ENCODE results near the gene COQ8A. TPM values are rescaled to one million over a fixed set of nuclear protein-coding genes. Genes with fewer than 3 reads are reported as not detected.
A peak's percentile ranks its signal among the peaks of the same experiment; 100 is the strongest.

The COQ8A gene
- polyA plus RNA-seq, 2 donors: 15.9 to 19.9 TPM

GRCh38 chr1:226942392-226942791 is 2.3 kb downstream of the COQ8A start:
- Histone ChIP-seq H3K36me3 (ENCODE audit: control insufficient read depth in 2 of 2, insufficient read depth in 2 of 2, low read length in 1 of 2) (no peaks in the 10 kb centered on the region), H3K4me1 (ENCODE audit: control insufficient read depth in 2 of 2, insufficient read depth in 2 of 2, low read length in 1 of 2) (peaks cover 18 to 19% of the 10 kb centered on the region in 2 donors), H3K4me3 (ENCODE audit: low read depth in 1 of 2, low read length in 2 of 2) (peak overlapping the region in 1 of 2 donors; percentile 18), H3K27ac (ENCODE audit: low read depth in 2 of 2, low read length in 1 of 2) (no peak overlapping the region), H3K27me3 (ENCODE audit: control insufficient read depth in 1 of 2, insufficient read depth in 2 of 2, low read length in 2 of 2) (no peaks in the 10 kb centered on the region), H3K9me3 (ENCODE audit: control insufficient read depth in 2 of 2, insufficient read depth in 1 of 2, low read depth in 1 of 2, low read length in 1 of 2) (no peaks in the 10 kb centered on the region)
- WGBS, 2 donors: 67 to 78% methylated on average over 3 of the region's 3 CpGs

DNA sequence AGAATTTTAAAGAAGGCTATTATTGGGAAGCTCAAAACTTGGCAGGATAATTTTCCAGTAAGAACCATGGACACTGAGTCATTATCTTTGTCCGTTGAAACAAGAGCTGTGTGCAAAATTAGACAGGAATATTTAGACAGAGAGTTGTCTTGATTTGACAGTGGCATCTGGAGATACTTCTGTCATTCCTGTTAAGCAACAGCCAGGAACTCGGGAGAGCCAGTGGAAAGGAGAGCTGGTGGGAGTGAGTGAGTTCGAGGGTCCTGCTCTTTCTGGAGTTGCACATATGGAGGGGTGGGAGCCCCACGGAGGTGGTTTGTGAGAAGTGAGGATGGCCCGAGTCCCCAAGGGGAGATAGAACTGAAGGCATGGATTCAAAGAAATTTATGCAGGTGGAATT is 3.1 kb downstream of the COQ8A start:
- H3K4me1 ChIP-seq (ENCODE audit: control insufficient read depth in 2 of 2, insufficient read depth in 2 of 2, low read length in 1 of 2): peaks cover 18 to 19% of the 10 kb centered on the region in 2 donors
- H3K4me3 ChIP-seq (ENCODE audit: low read depth in 1 of 2, low read length in 2 of 2): no peak overlapping the region
- no peaks in the 10 kb centered on the region for H3K27me3 ChIP-seq (ENCODE audit: control insufficient read depth in 1 of 2, insufficient read depth in 2 of 2, low read length in 2 of 2)
- no peaks in the 10 kb centered on the region for H3K36me3 ChIP-seq (ENCODE audit: control insufficient read depth in 2 of 2, insufficient read depth in 2 of 2, low read length in 1 of 2)
- WGBS, 2 donors: 63 to 68% methylated on average over 5 of the region's 5 CpGs
- H3K27ac ChIP-seq (ENCODE audit: low read depth in 2 of 2, low read length in 1 of 2): no peak overlapping the region
- H3K9me3 ChIP-seq (ENCODE audit: control insufficient read depth in 2 of 2, insufficient read depth in 1 of 2, low read depth in 1 of 2, low read length in 1 of 2): no peaks in the 10 kb centered on the region

DNA sequence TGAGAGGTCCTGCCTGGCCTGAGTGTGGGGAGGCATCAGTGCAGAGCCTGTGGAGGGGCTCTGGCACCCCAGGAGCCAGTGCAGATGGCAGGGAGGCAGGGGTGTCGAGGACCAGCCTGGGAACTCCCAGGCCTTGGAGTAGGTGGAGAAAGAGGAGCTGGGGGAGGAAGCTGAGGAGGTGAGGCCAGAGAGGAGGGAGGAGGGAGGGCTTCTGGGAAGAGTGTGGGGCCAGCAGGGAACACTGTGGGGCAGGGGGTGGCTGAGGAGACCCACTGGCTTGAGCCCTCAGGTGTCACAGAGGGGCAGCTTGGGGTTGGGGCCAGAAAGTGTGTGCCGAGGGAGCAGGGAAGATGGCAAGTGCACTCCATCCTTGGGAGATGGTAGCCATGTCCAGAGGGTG is 3.8 kb downstream of the COQ8A start:
- Histone ChIP-seq H3K9me3 (ENCODE audit: control insufficient read depth in 2 of 2, insufficient read depth in 1 of 2, low read depth in 1 of 2, low read length in 1 of 2) (no peaks in the 10 kb centered on the region), H3K4me1 (ENCODE audit: control insufficient read depth in 2 of 2, insufficient read depth in 2 of 2, low read length in 1 of 2) (peaks cover 18 to 19% of the 10 kb centered on the region in 2 donors), H3K27me3 (ENCODE audit: control insufficient read depth in 1 of 2, insufficient read depth in 2 of 2, low read length in 2 of 2) (no peaks in the 10 kb centered on the region), H3K27ac (ENCODE audit: low read depth in 2 of 2, low read length in 1 of 2) (peak overlapping the region in 1 of 2 donors; percentile 21), H3K36me3 (ENCODE audit: control insufficient read depth in 2 of 2, insufficient read depth in 2 of 2, low read length in 1 of 2) (no peaks in the 10 kb centered on the region), H3K4me3 (ENCODE audit: low read depth in 1 of 2, low read length in 2 of 2) (no peak overlapping the region)
- 81 to 91% methylated on average over 2 of the region's 2 CpGs for WGBS, 2 donors

DNA sequence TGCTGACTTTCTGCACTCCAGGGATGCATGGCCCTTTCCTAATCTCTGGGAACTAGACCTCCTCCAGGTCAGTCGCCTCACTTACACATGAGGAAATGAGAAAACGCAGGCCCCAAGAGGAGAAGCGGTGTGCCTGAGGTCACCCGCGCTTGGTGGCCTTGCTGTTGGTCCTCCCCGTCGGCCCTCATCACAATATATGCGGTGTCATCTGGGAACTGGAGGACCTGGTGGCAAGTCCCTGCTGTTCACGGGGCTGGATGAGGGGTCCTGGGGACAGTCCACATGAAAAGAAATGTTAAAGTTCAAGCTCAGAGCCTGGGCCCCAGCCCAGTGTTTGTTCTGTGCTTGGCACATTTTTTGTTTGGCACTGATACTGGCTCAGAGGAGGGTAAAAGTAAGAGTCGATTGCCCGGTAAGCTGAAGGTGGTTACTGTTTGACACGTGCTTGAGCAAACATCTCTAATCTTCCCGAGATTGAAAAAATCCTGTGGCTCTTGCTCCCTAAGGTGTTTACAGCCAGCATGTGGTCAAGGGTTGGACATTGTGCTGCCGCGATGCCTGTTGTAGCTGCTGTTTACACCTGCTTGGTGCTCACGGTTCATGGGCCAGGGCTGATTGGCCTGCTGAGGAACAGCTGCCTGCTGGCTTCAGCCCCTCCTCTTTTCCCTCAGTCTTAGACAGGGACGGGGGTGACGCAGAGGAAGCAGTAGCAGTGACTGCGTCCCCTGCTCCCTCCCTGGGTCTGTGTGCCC is 5.2 kb downstream of the COQ8A start:
- H3K4me1 ChIP-seq (ENCODE audit: control insufficient read depth in 2 of 2, insufficient read depth in 2 of 2, low read length in 1 of 2): peaks cover 18 to 19% of the 10 kb centered on the region in 2 donors
- no peak overlapping the region for H3K4me3 ChIP-seq (ENCODE audit: low read depth in 1 of 2, low read length in 2 of 2)
- no peaks in the 10 kb centered on the region for H3K36me3 ChIP-seq (ENCODE audit: control insufficient read depth in 2 of 2, insufficient read depth in 2 of 2, low read length in 1 of 2)
- no peaks in the 10 kb centered on the region for H3K27me3 ChIP-seq (ENCODE audit: control insufficient read depth in 1 of 2, insufficient read depth in 2 of 2, low read length in 2 of 2)
- H3K27ac ChIP-seq (ENCODE audit: low read depth in 2 of 2, low read length in 1 of 2): no peak overlapping the region
- H3K9me3 ChIP-seq (ENCODE audit: control insufficient read depth in 2 of 2, insufficient read depth in 1 of 2, low read depth in 1 of 2, low read length in 1 of 2): no peaks in the 10 kb centered on the region
- 47 to 57% methylated on average over 19 of the region's 19 CpGs for WGBS, 2 donors

DNA sequence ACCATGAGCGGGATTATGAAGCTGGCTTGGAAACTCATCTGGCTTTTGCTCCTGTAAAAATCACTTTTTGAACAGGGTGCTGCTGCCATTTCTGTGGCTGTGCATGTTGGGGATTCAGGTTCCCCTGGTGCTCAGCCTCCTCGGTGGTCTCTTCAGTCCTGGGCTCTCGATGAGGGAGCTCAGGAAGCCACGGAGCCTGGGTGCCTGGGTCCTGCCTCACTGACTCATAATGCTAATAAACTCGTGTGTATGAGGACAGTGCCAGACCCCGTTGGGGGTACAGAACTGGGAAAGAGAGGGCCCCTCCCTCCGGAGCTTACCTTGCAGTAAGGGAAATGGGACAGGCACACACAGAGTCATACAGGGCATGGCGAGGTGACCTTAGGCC is 5.8 kb downstream of the COQ8A start:
- no peak overlapping the region for H3K4me3 ChIP-seq (ENCODE audit: low read depth in 1 of 2, low read length in 2 of 2)
- H3K9me3 ChIP-seq (ENCODE audit: control insufficient read depth in 2 of 2, insufficient read depth in 1 of 2, low read depth in 1 of 2, low read length in 1 of 2): no peaks in the 10 kb centered on the region
- H3K36me3 ChIP-seq (ENCODE audit: control insufficient read depth in 2 of 2, insufficient read depth in 2 of 2, low read length in 1 of 2): no peaks in the 10 kb centered on the region
- H3K27me3 ChIP-seq (ENCODE audit: control insufficient read depth in 1 of 2, insufficient read depth in 2 of 2, low read length in 2 of 2): no peaks in the 10 kb centered on the region
- 50 to 70% methylated on average over 8 of the region's 8 CpGs for WGBS, 2 donors
- H3K4me1 ChIP-seq (ENCODE audit: control insufficient read depth in 2 of 2, insufficient read depth in 2 of 2, low read length in 1 of 2): peaks cover 17 to 18% of the 10 kb centered on the region in 2 donors
- no peak overlapping the region for H3K27ac ChIP-seq (ENCODE audit: low read depth in 2 of 2, low read length in 1 of 2)

- peaks cover 14 to 18% of the 10 kb centered on the region in 2 donors for H3K4me1 ChIP-seq (ENCODE audit: control insufficient read depth in 2 of 2, insufficient read depth in 2 of 2, low read length in 1 of 2)
- H3K9me3 ChIP-seq (ENCODE audit: control insufficient read depth in 2 of 2, insufficient read depth in 1 of 2, low read depth in 1 of 2, low read length in 1 of 2): no peaks in the 10 kb centered on the region
- H3K27me3 ChIP-seq (ENCODE audit: control insufficient read depth in 1 of 2, insufficient read depth in 2 of 2, low read length in 2 of 2): no peaks in the 10 kb centered on the region
- WGBS, 2 donors: 88% methylated on average over 9 of the region's 9 CpGs
- H3K4me3 ChIP-seq (ENCODE audit: low read depth in 1 of 2, low read length in 2 of 2): no peak overlapping the region
- no peak overlapping the region for H3K27ac ChIP-seq (ENCODE audit: low read depth in 2 of 2, low read length in 1 of 2)
- no peaks in the 10 kb centered on the region for H3K36me3 ChIP-seq (ENCODE audit: control insufficient read depth in 2 of 2, insufficient read depth in 2 of 2, low read length in 1 of 2)
Measured at GRCh38 chr1:226946285-226946684, 6.2 kb downstream of the COQ8A start.

DNA sequence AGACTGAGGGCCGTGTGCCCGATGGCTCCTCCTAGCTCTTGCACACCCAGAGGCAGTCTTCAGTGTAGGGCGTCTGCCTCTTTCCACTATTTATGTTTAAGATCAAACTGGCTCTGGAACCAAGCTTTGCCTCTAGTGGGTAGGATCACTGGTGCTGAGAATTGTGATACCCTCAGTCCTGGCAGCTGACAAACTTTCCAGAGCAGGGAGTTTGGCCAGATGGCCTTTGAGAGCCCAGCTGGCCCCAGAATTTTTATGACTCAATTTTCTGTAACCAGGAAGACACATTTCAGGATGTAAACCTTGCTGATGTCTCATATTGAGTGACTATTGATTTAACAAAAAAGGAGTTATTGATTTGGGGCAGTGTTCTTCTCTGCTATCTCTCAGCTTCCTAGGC is 6.7 kb downstream of the COQ8A start:
- no peak overlapping the region for H3K4me3 ChIP-seq (ENCODE audit: low read depth in 1 of 2, low read length in 2 of 2)

GRCh38 chr1:226948051-226948450 is 8.0 kb downstream of the COQ8A start:
- Histone ChIP-seq H3K27ac (ENCODE audit: low read depth in 2 of 2, low read length in 1 of 2) (no peak overlapping the region), H3K4me3 (ENCODE audit: low read depth in 1 of 2, low read length in 2 of 2) (no peak overlapping the region), H3K9me3 (ENCODE audit: control insufficient read depth in 2 of 2, insufficient read depth in 1 of 2, low read depth in 1 of 2, low read length in 1 of 2) (no peaks in the 10 kb centered on the region), H3K4me1 (ENCODE audit: control insufficient read depth in 2 of 2, insufficient read depth in 2 of 2, low read length in 1 of 2) (peaks cover 13 to 15% of the 10 kb centered on the region in 2 donors), H3K36me3 (ENCODE audit: control insufficient read depth in 2 of 2, insufficient read depth in 2 of 2, low read length in 1 of 2) (no peaks in the 10 kb centered on the region), H3K27me3 (ENCODE audit: control insufficient read depth in 1 of 2, insufficient read depth in 2 of 2, low read length in 2 of 2) (no peaks in the 10 kb centered on the region)
- WGBS, 2 donors: 90 to 100% methylated on average over 2 of the region's 2 CpGs

More for the DNA sequence above, 6.7 kb downstream of the COQ8A start:
- no peaks in the 10 kb centered on the region for H3K9me3 ChIP-seq (ENCODE audit: control insufficient read depth in 2 of 2, insufficient read depth in 1 of 2, low read depth in 1 of 2, low read length in 1 of 2)
- no peaks in the 10 kb centered on the region for H3K36me3 ChIP-seq (ENCODE audit: control insufficient read depth in 2 of 2, insufficient read depth in 2 of 2, low read length in 1 of 2)
- no peaks in the 10 kb centered on the region for H3K27me3 ChIP-seq (ENCODE audit: control insufficient read depth in 1 of 2, insufficient read depth in 2 of 2, low read length in 2 of 2)
- no peak overlapping the region for H3K27ac ChIP-seq (ENCODE audit: low read depth in 2 of 2, low read length in 1 of 2)
- 57 to 71% methylated on average over 3 of the region's 3 CpGs for WGBS, 2 donors
- H3K4me1 ChIP-seq (ENCODE audit: control insufficient read depth in 2 of 2, insufficient read depth in 2 of 2, low read length in 1 of 2): peaks cover 13 to 18% of the 10 kb centered on the region in 2 donors

GRCh38 chr1:226948480-226948879 is 8.4 kb downstream of the COQ8A start:
- H3K4me3 ChIP-seq (ENCODE audit: low read depth in 1 of 2, low read length in 2 of 2): no peak overlapping the region
- no peak overlapping the region for H3K27ac ChIP-seq (ENCODE audit: low read depth in 2 of 2, low read length in 1 of 2)
- no peaks in the 10 kb centered on the region for H3K36me3 ChIP-seq (ENCODE audit: control insufficient read depth in 2 of 2, insufficient read depth in 2 of 2, low read length in 1 of 2)
- H3K27me3 ChIP-seq (ENCODE audit: control insufficient read depth in 1 of 2, insufficient read depth in 2 of 2, low read length in 2 of 2): no peaks in the 10 kb centered on the region
- no peaks in the 10 kb centered on the region for H3K9me3 ChIP-seq (ENCODE audit: control insufficient read depth in 2 of 2, insufficient read depth in 1 of 2, low read depth in 1 of 2, low read length in 1 of 2)
- peaks cover 13 to 15% of the 10 kb centered on the region in 2 donors for H3K4me1 ChIP-seq (ENCODE audit: control insufficient read depth in 2 of 2, insufficient read depth in 2 of 2, low read length in 1 of 2)
- 95 to 98% methylated on average over 6 of the region's 6 CpGs for WGBS, 2 donors

- Histone ChIP-seq H3K27ac (ENCODE audit: low read depth in 2 of 2, low read length in 1 of 2) (no peak overlapping the region), H3K4me1 (ENCODE audit: control insufficient read depth in 2 of 2, insufficient read depth in 2 of 2, low read length in 1 of 2) (peaks cover 12 to 13% of the 10 kb centered on the region in 2 donors), H3K36me3 (ENCODE audit: control insufficient read depth in 2 of 2, insufficient read depth in 2 of 2, low read length in 1 of 2) (no peaks in the 10 kb centered on the region), H3K4me3 (ENCODE audit: low read depth in 1 of 2, low read length in 2 of 2) (no peak overlapping the region), H3K27me3 (ENCODE audit: control insufficient read depth in 1 of 2, insufficient read depth in 2 of 2, low read length in 2 of 2) (no peaks in the 10 kb centered on the region), H3K9me3 (ENCODE audit: control insufficient read depth in 2 of 2, insufficient read depth in 1 of 2, low read depth in 1 of 2, low read length in 1 of 2) (no peaks in the 10 kb centered on the region)
- 94 to 97% methylated on average over 15 of the region's 15 CpGs for WGBS, 2 donors
Measured at GRCh38 chr1:226948996-226949395, 8.9 kb downstream of the COQ8A start.
